Measurements from ENCODE around the gene TMEM9. TPM values are rescaled to one million over a fixed set of nuclear protein-coding genes. Genes with fewer than 3 reads are reported as not detected.

The TMEM9 gene
- total and polyA plus RNA-seq, 2 experiments from 2014 or later, result 99.4 to 104 TPM

DNA sequence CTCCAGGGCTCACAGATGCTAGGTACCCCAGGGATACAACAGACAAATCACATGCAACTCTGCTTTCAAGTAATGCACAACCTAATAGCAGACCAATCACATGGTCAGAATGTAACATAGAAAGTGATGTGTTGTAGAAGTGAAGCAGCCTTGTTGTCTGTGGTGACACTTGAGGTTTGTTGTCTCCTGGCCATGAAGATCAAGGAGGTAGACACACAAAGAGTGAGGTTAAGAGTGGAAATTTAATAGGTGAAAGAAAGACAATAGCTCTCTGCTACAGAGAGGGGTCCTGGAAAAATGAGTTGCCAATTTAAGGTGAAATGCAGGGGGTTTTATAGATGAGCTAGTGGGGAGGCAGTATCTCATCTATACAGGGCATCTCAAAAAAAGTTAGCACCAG, 2.5 kb upstream of the TMEM9 start:
- Histone ChIP-seq H3K36me3 (replicated peaks; ENCODE audit: insufficient read depth, low read depth) (no peaks in the 10 kb centered on the region), H3K9me2 (replicated peaks; ENCODE audit: insufficient read depth) (no peaks in the 10 kb centered on the region), H3K79me2 (peaks cover 20% of the 10 kb centered on the region), H3K4me3 (no peak overlapping the region), H4K20me1 (ENCODE audit: insufficient read depth, poor library complexity, severe bottlenecking) (no peaks in the 10 kb centered on the region), H3K9me3 (ENCODE audit: low read depth) (no peaks in the 10 kb centered on the region), H3K27ac (no peak overlapping the region), H2AFZ (no peak overlapping the region), H3K27me3 (no peaks in the 10 kb centered on the region), H3K4me2 (no peak overlapping the region), H3K4me1 (ENCODE audit: insufficient read depth) (peaks cover 8% of the 10 kb centered on the region)
- TF ChIP-seq EZH2phosphoT487 (IDR thresholded peaks at IDR 0.05; ENCODE audit: low read depth, severe bottlenecking, unreplicated experiment), result no peak
- TF ChIP-seq, protein P1, sequence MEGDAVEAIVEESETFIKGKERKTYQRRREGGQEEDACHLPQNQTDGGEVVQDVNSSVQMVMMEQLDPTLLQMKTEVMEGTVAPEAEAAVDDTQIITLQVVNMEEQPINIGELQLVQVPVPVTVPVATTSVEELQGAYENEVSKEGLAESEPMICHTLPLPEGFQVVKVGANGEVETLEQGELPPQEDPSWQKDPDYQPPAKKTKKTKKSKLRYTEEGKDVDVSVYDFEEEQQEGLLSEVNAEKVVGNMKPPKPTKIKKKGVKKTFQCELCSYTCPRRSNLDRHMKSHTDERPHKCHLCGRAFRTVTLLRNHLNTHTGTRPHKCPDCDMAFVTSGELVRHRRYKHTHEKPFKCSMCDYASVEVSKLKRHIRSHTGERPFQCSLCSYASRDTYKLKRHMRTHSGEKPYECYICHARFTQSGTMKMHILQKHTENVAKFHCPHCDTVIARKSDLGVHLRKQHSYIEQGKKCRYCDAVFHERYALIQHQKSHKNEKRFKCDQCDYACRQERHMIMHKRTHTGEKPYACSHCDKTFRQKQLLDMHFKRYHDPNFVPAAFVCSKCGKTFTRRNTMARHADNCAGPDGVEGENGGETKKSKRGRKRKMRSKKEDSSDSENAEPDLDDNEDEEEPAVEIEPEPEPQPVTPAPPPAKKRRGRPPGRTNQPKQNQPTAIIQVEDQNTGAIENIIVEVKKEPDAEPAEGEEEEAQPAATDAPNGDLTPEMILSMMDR (IDR thresholded peaks at IDR 0.05; ENCODE audit: poor library complexity), result no peak
- TF ChIP-seq EZH2 (IDR thresholded peaks at IDR 0.05; ENCODE audit: borderline replicate concordance), result no peak
- no peak for DNase-seq (ENCODE audit: low spot score)

DNA sequence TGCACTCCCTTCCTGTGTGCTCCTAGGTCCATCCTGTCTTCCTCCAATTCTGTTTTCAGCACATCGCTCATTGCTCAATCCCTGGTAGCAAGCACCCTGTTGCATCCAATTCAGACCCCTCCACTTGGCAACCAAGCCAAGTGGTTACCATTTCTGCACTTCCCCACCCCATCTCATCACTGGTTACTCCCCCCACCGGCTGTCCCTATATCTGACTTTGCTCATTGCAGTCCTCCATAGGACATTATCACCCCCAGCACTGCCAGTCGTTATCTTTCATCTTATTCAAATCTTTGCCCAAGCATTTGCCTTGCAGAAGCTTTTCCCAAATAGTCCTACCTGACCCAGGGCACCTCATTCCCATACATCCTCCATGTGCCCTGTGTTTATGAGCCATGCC, 2.1 kb upstream of the TMEM9 start:
- Histone ChIP-seq H4K20me1 (ENCODE audit: insufficient read depth, poor library complexity, severe bottlenecking) (no peaks in the 10 kb centered on the region), H3K27ac (no peak overlapping the region), H3K9me3 (ENCODE audit: low read depth) (no peaks in the 10 kb centered on the region), H3K36me3 (replicated peaks; ENCODE audit: insufficient read depth, low read depth) (no peaks in the 10 kb centered on the region), H3K79me2 (peaks cover 23% of the 10 kb centered on the region), H2AFZ (no peak overlapping the region), H3K4me3 (no peak overlapping the region), H3K27me3 (no peaks in the 10 kb centered on the region), H3K4me2 (no peak overlapping the region), H3K4me1 (ENCODE audit: insufficient read depth) (peaks cover 8% of the 10 kb centered on the region), H3K9me2 (replicated peaks; ENCODE audit: insufficient read depth) (no peaks in the 10 kb centered on the region)
- TF ChIP-seq, protein P1 (IDR thresholded peaks at IDR 0.05; ENCODE audit: poor library complexity), result no peak
- TF ChIP-seq EZH2 (IDR thresholded peaks at IDR 0.05; ENCODE audit: borderline replicate concordance), result no peak
- no peak for TF ChIP-seq EZH2phosphoT487 (IDR thresholded peaks at IDR 0.05; ENCODE audit: low read depth, severe bottlenecking, unreplicated experiment)
- 77% methylated on average over 3 of the region's 3 CpGs for WGBS (ENCODE audit: low lambda C conversion rate, missing lambda C conversion rate)
- DNase-seq (ENCODE audit: low spot score), result no peak

DNA sequence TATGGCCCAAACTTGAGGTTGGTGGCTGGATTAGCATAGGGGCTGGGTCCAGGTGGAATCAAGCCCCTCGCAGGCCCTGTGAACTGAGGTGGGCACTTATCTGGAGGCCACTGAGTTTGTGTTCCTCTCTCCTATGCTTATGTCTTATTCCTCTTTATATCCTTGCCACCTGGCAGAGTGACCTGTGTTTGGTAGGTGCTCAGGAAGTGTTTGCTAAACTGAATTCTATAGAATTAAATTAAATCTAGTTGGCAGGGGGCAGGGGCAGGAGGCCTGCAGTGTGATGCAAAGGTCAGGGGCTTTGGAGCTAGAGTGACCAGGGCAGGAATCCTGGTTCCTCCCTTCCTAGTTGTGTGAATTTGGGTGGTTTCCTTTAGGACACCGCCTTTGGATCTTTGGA, 1.1 kb upstream of the TMEM9 start:
- no peak overlapping the region for H3K4me3 ChIP-seq
- no peaks in the 10 kb centered on the region for H3K9me2 ChIP-seq (replicated peaks; ENCODE audit: insufficient read depth)
- no peak overlapping the region for H3K4me2 ChIP-seq
- 94% methylated on average over 2 of the region's 2 CpGs for WGBS (ENCODE audit: low lambda C conversion rate, missing lambda C conversion rate)
- no peak for DNase-seq (ENCODE audit: low spot score)
- H3K27me3 ChIP-seq, result no peaks in the 10 kb centered on the region
- H2AFZ ChIP-seq, result no peak overlapping the region
- TF ChIP-seq EZH2 (IDR thresholded peaks at IDR 0.05; ENCODE audit: borderline replicate concordance) (no peak), EZH2phosphoT487 (IDR thresholded peaks at IDR 0.05; ENCODE audit: low read depth, severe bottlenecking, unreplicated experiment) (no peak)
- TF ChIP-seq, protein P1 (IDR thresholded peaks at IDR 0.05; ENCODE audit: poor library complexity), result no peak
- peaks cover 8% of the 10 kb centered on the region for H3K4me1 ChIP-seq (ENCODE audit: insufficient read depth)
- H3K79me2 ChIP-seq, result peaks cover 25% of the 10 kb centered on the region
- H4K20me1 ChIP-seq (ENCODE audit: insufficient read depth, poor library complexity, severe bottlenecking), result no peaks in the 10 kb centered on the region
- no peaks in the 10 kb centered on the region for H3K36me3 ChIP-seq (replicated peaks; ENCODE audit: insufficient read depth, low read depth)
- H3K27ac ChIP-seq, result no peak overlapping the region
- H3K9me3 ChIP-seq (ENCODE audit: low read depth), result no peaks in the 10 kb centered on the region
